ENCODE data around the gene MYCBPAP.

Gene MYCBPAP

GRCh38 chr17:50569592-50569991 is 61.4 kb downstream of the MYCBPAP start:
- Histone ChIP-seq H3K27ac (no peak overlapping the region), H3K9me3 (no peaks in the 10 kb centered on the region), H3K4me1 (peaks cover 0 to 13% (median 10%) of the 10 kb centered on the region in 4 donors), H3K4me3 (no peak overlapping the region), H3K27me3 (peaks cover 0 to 14% of the 10 kb centered on the region in 2 donors), H3K36me3 (no peaks in the 10 kb centered on the region)
- no peak for DNase-seq
- no peak for TF ChIP-seq CTCF (IDR thresholded peaks at IDR 0.05)
- intact Hi-C loops (cut with DNase I; ENCODE audit: low total_unique reads) = no loop called here

GRCh38 chr17:50570032-50570431 is 61.8 kb downstream of the MYCBPAP start:
- Histone ChIP-seq H3K4me1 (peaks cover 0 to 8% (median 6%) of the 10 kb centered on the region in 4 donors), H3K9me3 (no peaks in the 10 kb centered on the region), H3K27me3 (peaks cover 0 to 14% of the 10 kb centered on the region in 2 donors), H3K36me3 (no peaks in the 10 kb centered on the region), H3K27ac (no peak overlapping the region), H3K4me3 (no peak overlapping the region)
- no peak for TF ChIP-seq CTCF (IDR thresholded peaks at IDR 0.05)
- no peak for DNase-seq
- intact Hi-C loops (cut with DNase I; ENCODE audit: low total_unique reads) = no loop called here

- Histone ChIP-seq H3K27me3 (peaks cover 0 to 12% of the 10 kb centered on the region in 2 donors), H3K27ac (no peak overlapping the region), H3K36me3 (no peaks in the 10 kb centered on the region), H3K4me1 (peaks cover 0 to 3% (median under 1%) of the 10 kb centered on the region in 4 donors), H3K4me3 (no peak overlapping the region), H3K9me3 (no peaks in the 10 kb centered on the region)
- intact Hi-C loops (cut with DNase I; ENCODE audit: low total_unique reads) = no loop called here
- no peak for DNase-seq
- no peak for TF ChIP-seq CTCF (IDR thresholded peaks at IDR 0.05)
These were observed 62.3 kb downstream of the MYCBPAP start for GRCh38 chr17:50570528-50570927.

- TF ChIP-seq CTCF (IDR thresholded peaks at IDR 0.05) = no peak
- H3K27me3 ChIP-seq = peaks cover 0 to 6% of the 10 kb centered on the region in 2 donors
These were observed 63.4 kb downstream of the MYCBPAP start for GRCh38 chr17:50571681-50572080.

GRCh38 chr17:50572541-50572940 is 64.3 kb downstream of the MYCBPAP start:
- H3K4me3 ChIP-seq = no peak overlapping the region
- H3K9me3 ChIP-seq = no peaks in the 10 kb centered on the region
- no peak for DNase-seq
- TF ChIP-seq CTCF (IDR thresholded peaks at IDR 0.05) = no peak
- H3K27ac ChIP-seq = no peak overlapping the region
- intact Hi-C loops (cut with DNase I; ENCODE audit: low total_unique reads) = no loop called here
- H3K27me3 ChIP-seq = peaks cover 0 to 7% of the 10 kb centered on the region in 2 donors
- H3K4me1 ChIP-seq = no peaks in the 10 kb centered on the region
- H3K36me3 ChIP-seq = no peaks in the 10 kb centered on the region

More at GRCh38 chr17:50571681-50572080, 63.4 kb downstream of the MYCBPAP start:
- no peaks in the 10 kb centered on the region for H3K36me3 ChIP-seq
- intact Hi-C loops (cut with DNase I; ENCODE audit: low total_unique reads) = no loop called here
- no peak overlapping the region for H3K4me3 ChIP-seq
- no peak for DNase-seq
- H3K4me1 ChIP-seq = no peaks in the 10 kb centered on the region
- no peaks in the 10 kb centered on the region for H3K9me3 ChIP-seq
- no peak overlapping the region for H3K27ac ChIP-seq

All from tibial artery (tissue), 4 donors.